HPDE6-E6E7 (cell line): ENCODE measurements around the gene HEXIM1.
A peak's percentile ranks its signal among the peaks of the same experiment; 100 is the strongest.

Experiments used
- DNase-seq: peaks from one replicate; pipeline ENCODE4 v3.0.0; 2011; ENCODE audit warnings: missing footprints; ENCODE audit errors: extremely low spot score

The HEXIM1 gene

DNA sequence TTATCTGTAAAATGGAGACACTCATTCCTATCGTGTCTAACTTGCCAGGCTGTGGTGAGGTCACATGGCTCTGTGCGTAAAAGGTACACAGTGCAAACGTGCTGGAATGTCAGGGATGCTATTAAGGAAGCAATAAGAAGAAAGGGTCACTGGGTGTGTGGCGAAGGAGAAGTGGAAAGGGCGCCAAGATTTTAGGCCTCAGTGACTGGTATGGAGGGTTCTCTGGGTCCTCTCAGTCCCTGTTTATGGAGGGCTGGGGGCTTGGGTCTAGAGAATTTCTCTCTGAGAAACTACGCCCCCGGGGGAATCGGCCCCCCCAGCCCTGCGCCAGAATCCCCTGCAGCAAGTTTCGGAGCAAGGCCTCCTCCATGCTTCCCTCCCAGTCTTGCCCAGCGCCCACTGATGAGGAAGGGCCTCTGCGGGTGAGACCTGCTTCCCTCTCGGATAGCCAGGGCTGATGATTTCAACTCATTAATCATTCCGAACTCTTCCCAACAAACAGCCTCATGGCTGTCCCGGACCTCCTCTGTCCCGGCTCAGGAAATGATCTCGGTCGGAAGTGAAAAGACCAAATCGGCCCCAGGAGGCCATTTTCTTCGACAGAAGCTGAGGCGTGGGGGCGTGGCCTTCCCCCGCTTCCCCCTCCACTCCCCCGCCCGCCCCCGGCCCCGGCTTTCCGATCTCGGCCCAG, 1.2 kb upstream of the HEXIM1 start:
- no peak for DNase-seq

DNA sequence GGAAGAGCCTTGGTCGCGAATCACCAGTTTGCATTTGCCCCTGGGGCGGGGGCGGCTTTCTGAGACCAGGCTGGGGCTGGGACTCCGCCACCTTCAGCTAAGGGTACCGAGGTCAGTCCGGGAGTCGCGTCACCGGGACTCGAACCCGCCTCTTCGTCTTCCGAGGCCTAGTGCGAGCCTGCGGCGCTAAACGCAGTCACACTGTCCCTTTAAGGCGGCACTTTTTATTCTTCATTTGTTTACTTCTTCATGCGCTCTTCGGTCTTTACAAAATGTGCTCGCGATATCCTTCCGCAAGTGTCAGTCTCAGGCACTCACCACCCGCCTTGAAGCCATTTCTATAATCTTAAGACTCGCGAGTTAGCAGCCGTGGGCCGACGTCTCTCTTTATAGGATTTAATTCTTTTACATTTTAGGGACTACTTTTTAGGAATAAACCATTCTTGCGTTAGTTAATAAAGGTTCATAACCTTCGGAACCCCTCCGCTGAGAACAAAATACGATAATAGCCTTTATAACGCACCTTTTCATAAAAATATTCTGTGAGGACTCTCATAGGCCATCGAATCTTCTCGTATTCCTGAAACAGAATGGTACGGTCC, 593 bp upstream of the HEXIM1 start:
- DNase-seq: no peak

DNA sequence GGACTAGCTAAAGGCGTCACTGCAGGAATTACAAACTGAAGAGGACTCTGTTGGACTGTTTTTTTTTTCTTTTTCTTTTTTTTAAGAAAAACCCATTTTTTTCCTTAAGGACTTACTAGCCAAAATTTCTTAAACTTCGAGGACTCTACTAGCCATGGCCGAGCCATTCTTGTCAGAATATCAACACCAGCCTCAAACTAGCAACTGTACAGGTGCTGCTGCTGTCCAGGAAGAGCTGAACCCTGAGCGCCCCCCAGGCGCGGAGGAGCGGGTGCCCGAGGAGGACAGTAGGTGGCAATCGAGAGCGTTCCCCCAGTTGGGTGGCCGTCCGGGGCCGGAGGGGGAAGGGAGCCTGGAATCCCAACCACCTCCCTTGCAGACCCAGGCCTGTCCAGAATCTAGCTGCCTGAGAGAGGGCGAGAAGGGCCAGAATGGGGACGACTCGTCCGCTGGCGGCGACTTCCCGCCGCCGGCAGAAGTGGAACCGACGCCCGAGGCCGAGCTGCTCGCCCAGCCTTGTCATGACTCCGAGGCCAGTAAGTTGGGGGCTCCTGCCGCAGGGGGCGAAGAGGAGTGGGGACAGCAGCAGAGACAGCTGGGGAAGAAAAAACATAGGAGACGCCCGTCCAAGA, 878 bp downstream of the HEXIM1 start:
- no peak for DNase-seq

DNA sequence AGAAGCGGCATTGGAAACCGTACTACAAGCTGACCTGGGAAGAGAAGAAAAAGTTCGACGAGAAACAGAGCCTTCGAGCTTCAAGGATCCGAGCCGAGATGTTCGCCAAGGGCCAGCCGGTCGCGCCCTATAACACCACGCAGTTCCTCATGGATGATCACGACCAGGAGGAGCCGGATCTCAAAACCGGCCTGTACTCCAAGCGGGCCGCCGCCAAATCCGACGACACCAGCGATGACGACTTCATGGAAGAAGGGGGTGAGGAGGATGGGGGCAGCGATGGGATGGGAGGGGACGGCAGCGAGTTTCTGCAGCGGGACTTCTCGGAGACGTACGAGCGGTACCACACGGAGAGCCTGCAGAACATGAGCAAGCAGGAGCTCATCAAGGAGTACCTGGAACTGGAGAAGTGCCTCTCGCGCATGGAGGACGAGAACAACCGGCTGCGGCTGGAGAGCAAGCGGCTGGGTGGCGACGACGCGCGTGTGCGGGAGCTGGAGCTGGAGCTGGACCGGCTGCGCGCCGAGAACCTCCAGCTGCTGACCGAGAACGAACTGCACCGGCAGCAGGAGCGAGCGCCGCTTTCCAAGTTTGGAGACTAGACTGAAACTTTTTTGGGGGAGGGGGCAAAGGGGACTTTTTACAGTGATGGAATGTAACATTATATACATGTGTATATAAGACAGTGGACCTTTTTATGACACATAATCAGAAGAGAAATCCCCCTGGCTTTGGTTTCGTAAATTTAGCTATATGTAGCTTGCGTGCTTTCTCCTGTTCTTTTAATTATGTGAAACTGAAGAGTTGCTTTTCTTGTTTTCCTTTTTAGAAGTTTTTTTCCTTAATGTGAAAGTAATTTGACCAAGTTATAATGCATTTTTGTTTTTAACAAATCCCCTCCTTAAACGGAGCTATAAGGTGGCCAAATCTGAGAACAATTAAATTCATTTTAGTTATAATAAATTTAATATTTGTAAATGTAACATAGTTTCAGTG, 1.7 kb downstream of the HEXIM1 start:
- DNase-seq: no peak

DNA sequence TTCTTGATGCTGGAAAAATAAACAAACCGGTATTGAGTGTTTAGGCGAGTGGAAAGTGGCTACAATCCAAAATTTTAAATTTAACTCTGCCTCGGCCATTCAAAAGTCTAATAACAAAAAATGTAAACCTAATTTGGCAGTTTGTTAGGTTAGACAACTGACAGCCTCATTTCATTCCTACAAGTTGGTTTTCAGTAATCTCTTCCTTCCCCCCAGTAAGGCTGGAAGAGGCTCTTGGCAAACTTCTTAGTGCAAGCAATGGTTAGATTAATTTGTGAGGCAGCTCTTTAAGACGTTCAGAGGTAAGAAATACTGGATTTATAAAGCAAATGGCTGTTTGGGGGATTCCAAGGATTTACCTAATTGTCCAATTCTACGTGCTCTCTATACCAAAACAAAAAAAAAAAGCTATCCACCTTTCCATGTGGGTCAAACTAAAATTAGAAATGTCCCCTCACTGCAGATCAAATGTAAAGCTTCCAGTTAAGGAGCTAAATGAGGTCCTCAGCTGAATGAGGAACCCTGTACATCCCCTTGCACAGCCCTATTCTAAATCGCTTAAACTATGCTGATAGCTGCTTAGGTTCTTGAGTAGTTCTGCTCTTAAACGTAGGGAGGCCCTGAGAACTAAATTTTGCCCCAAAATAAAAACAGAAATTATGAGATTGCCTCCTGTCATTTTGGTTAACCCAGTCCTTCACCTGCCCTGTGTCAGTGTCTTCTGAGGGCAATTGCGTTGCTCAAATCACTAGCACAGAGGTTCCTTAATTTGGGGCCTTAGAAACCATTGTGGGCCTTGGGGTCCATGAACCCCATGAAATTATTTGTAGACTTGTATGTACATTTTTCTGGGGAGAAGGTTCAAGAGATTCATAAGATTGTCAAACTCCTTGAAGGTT, 2.9 kb downstream of the HEXIM1 start:
- no peak for DNase-seq

DNA sequence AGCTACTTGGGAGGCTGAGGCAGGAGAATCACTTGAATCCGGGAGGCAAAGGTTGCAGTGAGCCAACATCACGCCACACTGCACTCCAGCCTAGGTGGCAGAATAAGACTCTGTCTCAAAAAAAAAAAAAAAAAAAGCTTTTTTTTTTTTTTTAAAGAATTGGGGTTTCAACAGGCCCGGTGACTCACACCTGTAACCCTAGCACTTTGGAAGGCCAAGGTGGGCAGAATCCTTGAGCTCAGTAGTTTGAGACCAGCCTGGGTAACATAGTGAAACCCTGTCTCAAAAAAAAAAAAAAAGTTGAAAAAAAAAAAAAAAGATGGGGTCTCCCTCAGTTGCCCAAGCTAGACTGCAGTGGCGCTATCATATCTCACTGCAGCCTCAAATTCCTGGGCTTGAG, 6.8 kb downstream of the HEXIM1 start:
- no peak for DNase-seq

DNA sequence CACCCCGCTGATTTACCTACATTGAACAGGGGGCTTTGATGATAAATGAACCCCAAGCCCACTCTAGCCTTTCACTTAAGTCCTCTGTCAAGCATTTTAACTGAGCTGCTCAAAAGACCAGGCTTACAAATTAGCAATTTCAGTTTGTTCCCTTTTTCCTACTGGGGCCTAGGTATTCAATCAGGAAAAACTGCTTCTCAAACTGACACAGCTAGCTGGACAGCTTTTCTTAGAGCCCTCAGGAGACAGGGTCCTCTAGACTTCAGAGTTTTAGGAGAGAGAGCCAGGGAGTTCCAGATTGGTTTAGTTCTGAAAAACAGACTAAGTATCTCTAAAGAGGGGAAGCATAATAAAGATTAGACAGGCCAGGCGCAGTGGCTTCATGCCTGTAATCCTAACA, 7.2 kb downstream of the HEXIM1 start:
- no peak for DNase-seq

DNA sequence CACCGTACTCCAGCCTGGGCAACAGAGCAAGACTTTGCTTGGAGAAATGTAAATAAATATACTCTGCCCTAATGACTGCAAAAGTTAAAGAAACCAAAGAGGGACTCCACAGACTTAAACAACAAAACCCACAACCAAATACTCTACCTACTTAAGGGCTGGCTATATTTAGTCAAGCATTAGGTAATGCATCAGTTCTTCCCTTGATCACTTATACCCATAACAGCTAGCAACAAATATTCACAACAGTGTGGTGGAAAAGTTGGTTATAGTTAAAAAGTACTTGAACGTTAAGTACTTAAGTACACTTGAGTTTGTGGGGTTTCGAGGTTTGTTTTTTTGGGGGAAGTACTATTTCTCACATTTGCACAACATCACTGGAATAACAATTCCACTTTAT, 8.0 kb downstream of the HEXIM1 start:
- DNase-seq: no peak

DNA sequence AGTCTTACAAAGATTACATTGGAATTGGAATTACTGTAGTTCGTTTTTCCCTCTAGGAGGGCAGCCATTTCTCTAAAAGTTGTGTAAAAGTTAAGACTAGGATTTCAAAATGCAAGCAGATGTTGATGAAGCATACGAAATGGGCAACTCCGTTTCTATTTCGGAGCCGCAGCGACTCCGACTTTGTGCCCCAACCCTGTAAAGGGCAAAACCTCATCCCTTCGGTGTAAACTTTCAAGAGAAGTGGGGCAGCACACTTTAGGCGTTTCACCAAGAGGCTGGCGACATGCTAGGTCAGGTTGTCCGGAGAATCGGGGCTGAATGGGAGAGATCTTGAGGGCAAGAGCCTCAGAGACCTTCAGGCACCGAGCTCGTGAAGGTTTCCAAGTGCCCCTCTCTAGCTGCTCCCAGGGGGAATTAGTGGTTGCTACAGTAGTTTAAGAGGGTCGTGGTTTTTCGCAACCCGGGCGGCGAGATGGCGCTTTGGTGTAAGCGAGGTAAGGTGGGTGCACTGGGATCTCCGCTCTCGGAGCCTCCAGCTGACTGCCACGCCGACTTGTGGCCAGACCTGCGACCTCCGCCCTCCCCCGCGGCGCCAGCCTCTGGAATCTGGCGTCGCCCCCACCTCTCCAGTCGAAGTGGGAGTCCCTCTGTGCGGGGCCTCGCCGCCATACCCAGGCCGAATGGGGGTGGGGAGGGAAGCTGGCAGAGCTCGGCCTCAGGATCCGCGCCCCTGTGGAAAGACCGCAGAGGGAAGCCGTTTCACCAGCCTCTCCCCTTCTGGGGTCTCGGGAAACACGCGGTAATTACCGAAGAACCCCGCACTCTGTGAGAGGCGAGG, 12.4 kb downstream of the HEXIM1 start:
- DNase-seq: no peak

DNA sequence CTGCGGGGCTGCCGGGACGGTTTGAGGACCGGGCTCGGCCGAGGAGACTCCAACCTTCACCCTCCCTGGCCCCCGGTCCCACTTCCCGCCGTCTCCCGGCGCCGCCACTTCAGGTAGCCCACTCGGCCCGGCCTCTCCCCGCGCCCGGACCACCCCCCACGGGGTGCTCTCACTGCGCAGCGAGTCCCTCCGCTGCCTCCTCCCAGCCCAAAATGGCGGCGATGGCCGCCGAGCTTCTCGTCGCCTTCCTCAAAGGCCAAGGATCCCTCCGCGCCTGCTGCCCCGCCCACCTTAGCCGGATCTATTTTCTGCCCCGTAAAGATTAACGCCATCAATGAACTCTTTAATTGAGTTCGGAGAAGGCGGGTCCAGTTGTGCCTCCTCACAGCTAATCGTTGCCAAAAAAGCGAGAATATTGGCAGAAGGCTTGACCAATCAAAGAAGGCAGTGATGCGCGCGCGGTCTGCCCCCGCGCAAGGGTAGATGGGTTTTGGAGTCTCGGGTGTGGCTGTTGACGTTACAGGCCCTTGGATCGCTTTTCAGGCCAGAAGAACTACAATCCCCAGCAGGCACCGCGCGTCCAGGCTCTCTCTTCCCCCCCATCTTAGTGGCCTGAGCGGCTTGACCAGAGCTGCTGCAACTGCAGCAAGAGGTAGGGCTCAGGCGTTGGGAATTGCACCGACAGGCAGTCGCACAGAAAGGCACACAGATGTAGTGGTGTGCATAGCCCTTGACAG, 13.2 kb downstream of the HEXIM1 start, which contains the start of gene HEXIM2:
HEXIM2 (plus strand) TSS at position 588 of the 737 bp plus-strand sequence. CDS start 919 bp downstream, outside the sequence.
- peak; percentile 93 for DNase-seq

DNA sequence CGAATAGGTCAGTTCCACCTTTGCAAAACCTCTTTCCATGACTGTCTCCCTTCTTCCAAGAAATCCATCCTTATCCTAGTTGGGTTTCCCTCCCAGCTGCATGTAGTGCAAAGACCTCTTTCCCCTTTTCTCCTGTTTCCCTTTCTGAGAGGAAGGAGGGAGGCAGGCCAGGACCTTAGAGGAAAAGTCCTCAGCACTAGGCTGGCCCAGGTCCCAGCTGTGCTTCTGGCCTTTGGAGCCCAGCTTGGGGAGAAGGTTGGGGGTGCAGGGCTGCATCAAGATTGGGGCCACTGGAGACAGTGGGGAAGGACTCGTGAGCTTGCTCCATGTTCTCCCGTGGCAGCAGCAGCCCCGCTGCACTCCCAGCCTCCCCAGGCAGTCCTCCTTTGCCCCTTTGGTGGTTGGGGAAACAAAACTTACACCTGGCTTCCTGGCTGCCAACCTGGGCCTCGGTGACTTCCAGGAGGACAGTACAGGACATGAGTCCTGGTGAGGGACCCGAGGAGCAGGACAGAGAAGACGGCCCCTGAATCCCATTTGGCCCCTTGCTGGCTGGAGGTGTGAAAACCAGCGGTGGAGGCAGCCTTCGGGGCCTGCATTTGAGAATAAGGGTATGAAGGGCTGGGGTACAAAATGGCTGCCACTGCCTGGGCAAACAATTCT, 13.9 kb downstream of the HEXIM1 start:
- no peak for DNase-seq

DNA sequence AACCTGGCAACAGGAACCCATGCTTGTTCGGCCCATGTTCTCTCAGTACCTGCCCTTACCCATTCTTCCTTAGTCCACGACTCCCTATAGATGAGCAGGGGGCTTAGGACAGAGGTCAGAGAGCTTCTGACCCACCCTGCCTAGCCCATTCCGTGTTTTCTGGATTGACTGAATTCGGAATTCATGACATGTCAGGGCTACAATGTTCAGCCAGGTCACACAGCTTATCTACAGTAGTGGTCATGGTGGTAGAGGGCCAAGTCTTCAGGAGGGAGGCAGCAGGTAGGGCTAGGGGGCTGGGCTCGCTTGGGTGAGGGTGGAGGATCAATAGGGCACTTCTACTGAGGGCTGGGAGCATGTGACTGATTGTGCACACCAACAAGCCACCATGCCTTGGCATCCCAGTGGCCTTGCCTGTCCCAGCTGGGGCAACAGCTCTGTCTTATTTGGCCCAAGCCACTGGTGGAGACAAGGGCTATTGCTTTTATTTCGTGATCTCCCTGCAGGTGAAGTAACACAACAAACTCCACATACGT, 16.5 kb downstream of the HEXIM1 start:
- DNase-seq: no peak

DNA sequence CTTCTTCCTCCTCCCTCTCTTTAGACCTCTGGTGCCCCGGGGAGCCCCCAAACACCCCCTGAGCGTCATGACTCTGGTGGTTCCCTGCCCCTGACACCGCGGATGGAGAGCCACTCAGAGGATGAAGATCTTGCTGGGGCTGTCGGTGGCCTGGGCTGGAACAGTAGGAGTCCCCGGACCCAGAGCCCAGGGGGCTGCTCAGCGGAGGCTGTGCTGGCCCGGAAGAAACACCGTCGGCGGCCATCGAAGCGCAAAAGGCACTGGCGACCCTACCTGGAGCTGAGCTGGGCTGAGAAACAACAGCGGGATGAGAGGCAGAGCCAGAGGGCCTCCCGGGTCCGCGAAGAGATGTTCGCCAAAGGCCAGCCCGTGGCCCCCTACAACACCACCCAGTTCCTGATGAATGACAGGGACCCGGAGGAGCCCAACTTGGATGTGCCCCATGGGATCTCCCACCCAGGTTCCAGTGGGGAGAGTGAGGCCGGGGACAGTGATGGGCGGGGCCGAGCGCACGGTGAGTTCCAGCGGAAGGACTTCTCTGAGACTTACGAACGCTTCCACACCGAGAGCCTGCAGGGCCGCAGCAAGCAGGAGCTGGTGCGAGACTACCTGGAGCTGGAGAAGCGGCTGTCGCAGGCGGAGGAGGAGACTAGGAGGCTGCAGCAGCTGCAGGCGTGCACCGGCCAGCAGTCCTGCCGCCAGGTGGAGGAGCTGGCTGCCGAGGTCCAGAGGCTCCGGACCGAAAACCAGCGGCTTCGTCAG, 20.9 kb downstream of the HEXIM1 start:
- no peak for DNase-seq

DNA sequence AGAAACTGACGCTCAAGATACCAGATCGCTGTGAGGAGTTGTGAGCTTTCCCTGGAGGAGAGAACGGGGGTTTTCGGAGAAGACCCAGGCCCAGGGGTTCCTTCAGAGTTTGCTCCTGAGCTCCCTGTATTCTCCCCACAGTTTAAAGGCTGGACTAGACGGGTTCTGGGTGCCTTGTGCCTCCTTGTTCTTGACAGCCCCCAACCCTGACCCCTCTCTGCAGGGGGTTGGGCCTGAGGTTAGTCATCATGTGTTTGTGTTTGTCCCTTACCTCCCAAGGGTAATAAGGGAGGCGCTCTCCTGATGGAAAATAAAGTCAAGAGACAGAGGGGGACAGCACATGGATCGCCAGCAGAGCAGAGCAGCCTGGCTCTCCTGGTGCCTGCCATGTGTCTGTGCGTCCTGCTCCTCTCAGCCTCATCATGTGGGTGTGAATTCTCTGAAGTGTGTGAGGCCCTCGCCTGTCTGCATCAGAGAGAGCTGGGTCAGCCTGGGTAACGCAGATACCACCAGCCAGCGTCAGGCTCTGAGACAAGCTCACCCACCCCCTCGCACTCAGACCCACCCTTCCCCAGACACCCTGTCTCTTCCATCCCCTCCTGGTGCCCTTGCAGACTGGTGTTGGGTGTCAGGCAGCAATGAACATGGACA, 22.1 kb downstream of the HEXIM1 start:
- DNase-seq: no peak

DNA sequence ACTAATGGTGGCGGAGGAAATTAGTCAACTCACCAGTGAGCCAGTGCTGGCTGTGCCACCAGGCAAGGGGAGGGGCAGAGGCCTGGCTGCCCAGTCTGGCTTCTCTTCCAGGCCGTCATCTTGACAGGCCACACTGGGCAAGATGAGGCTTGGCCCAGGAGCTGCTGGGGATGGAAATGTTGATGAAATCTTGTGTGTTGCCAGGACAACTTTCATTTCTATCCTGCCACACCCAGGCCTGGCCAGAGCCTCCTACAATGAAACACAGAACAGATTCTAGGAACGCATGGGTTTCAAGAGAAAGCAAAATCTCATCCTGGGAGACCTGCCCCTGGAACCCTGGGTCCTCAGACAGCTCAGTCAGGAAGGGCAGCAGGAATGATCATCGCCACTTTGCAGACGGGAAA, 22.7 kb downstream of the HEXIM1 start:
- DNase-seq: peak; percentile 98

DNA sequence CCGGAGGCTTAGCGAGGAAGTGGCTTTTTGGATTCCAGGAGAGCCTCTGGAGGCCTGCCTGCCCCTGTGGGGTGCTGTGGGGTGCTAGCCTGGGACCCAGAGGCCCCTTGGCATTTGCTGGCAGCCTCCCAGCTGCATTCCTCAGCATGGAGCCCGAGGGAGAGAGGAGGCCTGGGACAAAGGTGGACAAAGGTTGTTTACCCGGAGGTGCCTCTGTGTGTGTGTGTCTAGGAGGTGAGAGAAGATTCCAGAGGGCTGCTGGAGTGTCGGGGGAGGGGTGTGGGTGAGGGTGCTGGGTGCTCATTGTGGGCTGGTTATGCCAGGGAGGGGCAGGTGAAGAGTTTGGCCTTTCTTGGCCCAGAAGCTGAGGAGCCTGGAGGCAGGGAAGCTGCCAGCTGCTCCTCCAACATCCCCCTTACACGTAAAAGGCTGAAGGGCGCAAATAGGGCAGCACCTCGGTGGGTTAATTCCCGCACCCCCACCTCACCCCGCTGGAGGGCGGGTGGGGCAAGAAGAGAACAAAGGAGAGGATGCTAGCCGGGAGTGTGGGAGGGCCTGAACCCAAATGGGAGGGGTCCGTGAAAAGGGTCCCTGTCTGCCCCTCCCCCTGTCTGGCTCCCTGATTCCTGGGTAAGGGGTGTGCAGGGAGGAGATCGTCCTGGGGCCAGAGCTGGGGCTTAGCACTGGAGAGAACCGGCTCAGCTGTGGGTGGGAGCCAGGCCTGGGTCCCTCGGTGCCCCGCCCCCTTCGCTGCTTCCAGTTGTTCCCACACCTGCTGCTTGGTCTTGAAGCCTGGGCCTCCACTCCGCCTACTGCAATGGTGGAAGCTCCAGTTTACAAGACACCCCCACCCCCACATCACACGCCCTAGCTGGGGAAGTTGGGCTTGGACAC, 23.3 kb downstream of the HEXIM1 start:
- DNase-seq: peak; percentile 73
